Glomerular visceral epithelial cell (primary cell): ENCODE data around the gene PTPRJ.

Source experiments
- DNase-seq: peaks from one replicate; pipeline ENCODE4 v3.0.0-alpha.2; 2016; ENCODE audit errors: extremely low spot score

PTPRJ gene

DNA sequence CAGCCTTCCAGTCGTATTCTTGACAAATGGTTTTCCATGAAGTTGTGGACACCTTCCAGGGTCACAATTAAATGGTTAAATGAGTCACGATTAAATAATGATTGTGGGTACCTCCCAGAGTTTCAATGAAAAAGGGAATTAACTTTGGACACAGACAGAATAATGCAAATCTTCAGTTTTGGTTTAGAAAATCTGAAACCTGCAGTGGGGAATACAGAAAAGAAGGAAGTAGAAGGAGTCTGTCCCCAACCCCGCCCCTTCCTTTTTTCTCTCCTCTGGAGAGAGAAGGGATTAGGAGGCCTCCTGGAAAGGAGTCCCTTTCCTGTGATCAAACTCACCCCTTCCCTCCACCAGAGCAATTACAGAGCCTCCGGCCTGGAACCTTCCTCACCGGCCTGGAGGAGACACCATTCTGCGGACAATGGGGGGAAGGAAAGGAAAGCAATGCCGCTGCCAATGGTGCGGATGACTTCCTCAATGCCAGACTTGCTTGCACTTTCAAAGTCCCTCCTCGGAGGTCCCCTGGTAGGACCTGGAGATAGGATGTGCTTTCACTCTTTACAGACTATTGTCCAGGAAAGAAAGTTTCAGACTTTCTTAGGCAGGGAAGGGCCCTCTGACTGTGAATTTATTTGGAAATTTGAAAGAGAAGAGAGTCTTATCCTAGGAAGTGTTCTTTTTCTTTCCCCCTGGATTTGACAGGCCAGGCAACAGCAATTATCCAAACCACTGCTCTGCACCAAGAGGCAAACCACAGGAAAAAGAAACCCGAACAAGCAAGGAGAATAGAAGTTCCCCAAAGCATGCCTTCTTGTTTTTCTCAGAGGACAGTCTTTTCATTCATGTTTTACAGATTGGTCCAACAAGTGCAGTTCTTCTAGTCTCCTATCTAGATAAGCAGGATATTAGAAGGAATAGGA lies 86.8 kb downstream of the PTPRJ start:
- DNase-seq, result peak; percentile 50

DNA sequence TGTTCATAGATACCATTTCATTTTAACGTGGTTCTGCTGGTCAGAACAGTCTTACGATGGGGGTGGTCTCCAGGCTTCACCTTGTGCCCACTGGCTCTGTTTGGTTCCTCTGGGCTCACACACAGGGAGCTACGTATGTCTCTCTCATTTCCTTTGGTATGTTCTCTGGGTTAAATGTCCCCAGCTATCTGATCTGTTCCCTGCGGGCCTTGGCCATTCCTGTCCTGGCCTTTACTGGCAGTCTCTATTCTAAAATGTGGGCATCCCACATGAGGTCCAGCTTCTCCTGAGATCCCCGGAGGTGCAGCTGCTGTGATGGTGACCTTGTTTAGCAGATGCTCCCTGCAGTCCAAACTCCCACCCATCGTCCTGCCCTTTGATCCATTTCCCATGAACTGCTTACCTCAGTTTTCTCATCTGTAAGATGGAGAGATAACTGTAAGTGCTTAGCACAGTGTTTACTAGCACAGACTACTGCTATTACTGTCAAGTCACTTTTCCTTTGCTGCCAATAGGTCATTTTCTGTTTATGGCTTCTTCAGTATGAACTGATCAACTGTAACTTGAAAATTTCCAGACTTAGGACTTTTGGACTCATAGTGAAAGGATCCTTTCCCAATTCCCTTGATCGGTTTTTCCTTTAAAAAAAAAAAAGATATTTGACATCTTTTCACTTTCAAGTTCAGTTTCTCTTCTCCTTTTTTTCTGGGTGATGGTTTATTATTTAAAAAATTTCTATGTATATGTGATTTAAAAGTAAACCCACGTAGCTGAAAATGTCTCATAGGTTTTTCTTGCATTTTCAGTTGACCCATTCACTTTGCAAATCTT lies 92.9 kb downstream of the PTPRJ start:
- no peak for DNase-seq

DNA sequence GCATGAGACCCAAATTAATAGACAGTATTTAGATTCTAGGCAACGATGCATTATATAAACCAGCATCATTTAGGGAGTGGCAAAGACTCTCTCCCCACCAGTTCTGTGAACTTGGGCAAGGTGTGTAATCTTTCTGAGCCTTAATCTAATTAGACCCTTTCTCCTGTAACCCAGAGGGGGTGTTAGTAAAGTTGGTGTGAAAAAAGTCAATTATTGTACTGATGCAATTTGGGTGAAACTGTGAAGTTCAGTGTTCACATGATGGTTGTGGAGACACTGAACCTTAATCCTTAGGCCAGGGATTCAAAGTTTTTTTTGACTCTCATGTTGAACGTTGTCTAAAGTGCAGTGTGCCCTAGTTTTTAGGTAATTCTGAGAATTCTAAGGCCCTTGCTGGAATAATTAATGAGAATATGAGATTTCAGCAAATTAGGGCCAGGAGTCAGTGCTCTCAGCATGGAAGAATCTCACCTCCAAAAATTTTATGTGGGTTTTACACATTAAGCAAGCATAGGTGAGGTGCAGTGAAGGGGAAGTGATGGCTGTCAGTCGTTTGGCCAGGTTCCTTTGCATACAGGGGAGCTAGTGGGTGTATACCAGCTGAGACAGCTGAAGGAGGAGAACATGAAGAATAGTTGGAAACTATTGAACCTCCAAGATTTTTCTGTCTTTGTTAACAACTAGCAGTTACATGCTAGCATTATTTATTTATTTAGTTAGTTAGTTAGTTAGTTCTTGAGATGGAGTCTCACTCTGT lies 94.2 kb downstream of the PTPRJ start:
- DNase-seq, result no peak

DNA sequence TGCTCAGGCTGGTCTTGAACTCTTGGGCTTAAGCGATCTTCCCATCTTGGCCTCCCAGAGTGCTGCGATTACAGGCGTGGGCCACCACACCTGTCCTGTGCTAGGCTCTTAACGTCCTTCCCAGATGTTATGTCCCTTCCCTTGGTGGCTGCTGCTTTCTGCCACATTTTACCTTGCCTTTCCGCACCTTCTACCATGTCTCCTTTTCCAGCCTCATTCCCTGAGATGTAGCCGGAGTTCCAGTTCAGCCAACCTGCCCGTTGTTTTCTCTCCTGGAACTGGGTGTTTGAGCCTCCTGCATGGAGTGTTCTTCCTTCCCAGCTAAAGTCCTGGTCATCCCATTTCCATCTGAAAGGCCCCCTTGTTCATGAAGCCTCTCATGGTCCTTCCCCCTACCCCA lies 95.3 kb downstream of the PTPRJ start:
- no peak for DNase-seq

DNA sequence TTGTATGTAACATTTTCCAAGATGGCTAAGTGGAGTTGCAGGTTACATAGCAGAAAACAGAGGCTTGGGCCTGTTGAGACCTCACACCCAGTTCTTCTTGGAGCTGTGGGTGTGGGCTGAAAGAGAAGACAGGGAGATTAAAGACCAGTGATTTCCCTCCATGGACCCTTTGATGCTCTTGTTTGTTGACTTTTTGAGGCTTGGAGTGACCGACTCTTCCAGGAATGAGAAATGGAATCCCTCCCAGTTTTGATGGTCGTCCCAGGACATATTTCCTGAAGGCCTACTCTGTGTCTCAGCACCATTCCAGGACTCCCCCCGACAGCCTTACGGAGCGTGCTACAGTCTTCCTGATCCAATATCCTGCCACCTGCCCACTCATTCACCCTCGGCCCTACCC lies 96.9 kb downstream of the PTPRJ start:
- DNase-seq, result no peak

DNA sequence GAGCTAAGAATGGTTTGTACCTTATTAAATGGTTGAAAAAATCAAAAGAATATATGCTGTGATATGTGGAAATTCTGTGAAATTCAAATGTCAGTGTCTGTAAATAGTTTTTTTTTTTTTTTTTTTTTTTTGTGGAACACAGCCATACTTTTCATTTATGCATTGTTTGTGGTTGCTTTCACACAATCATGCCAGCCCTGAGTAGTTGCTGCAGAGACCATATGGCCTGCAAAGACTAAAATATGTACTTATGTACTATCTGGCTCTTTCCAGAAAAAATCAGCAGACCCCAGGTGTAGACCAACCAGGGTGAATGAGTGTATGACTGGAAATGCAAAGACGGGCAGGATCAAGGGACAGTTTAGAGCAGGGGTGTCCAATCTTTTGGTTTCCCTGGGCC lies 98.3 kb downstream of the PTPRJ start:
- no peak for DNase-seq

DNA sequence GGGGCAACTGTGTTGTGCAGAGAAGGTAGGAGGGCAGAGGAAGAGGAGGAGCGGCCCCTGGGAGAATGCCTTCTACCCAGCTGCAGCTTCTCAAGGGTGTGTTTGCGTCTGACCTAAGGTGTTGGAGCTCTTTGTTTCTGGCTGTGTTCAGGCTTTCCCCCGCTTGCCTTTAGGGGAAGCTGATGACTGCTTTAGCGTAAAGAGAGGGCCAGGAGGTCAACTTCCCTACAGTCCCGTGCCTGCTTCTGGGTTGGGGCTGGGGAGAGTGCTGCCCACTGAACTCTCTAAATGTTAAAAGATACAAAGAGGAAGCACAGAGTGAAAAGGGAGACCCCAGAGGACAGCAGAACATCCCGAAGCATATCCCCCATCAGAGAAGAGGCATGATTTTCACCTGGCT lies 99.2 kb downstream of the PTPRJ start:
- DNase-seq, result no peak

DNA sequence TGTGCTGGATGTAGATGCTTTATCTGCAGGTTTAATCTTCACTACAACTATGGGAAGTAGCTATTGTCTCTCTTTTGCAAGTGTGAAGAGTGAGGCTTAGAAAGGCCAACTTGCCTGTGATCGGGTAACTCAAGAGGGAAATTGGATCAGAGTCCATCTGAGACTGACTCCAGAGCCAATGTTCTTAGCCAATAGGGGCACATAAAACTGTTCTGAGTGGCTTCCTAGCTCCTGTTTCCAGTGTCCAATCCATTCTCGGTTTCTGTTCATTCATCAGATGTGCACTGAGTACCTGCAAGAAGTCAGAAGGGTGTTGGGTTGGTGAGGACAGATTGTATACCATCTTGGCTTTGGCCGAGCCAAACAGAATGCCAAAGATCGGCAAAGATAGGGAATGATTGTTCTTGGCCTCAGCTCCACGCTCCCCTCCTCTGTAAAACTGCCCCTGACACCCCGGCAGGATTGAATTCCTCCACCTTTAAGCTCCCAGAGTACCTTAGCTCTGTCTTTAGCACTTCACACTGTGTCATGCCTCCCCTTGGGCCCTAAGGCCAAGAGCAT lies 100.0 kb downstream of the PTPRJ start:
- no peak for DNase-seq

DNA sequence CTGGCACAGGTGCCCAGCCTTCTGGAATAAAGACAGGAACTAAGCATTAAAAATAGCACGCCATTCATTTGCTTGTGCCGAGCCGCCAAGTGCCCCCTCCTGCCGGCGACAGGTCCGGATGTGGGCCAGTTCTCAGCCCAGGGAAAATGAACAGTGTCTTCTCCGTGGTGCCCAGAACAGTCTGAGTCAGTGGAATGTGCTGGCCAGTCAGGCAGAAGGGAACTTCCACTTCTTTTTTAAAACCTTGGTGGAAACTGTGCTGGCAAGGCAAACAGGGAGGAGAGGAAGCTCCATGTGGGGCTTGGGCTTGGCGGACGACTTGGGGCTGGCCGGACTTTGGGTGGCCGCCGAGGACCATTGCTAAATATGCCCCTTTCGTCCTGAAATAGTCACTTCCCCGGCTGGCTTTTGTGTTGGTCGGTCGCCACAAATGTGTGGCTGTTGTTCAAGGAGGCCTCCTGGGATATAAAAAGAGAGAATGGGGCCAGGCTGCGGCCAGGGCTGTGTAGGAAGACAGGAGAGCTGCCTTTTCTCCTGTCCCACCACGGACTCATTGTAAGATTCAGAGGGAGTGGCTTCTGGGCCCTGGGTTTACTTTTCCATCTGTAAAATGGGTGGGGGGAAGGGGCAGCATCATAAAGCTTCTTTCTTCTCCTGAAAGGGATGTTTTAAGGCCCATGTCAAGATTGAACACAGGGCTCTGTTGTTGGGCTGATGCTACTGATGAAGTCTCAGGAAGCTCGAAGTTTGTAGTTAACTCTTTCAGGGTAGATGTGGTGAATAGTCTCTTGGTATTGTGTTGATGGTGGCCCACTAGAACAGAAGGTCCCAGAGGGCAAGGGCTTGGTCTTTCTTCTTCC lies 101.0 kb downstream of the PTPRJ start:
- DNase-seq, result peak; percentile 90

DNA sequence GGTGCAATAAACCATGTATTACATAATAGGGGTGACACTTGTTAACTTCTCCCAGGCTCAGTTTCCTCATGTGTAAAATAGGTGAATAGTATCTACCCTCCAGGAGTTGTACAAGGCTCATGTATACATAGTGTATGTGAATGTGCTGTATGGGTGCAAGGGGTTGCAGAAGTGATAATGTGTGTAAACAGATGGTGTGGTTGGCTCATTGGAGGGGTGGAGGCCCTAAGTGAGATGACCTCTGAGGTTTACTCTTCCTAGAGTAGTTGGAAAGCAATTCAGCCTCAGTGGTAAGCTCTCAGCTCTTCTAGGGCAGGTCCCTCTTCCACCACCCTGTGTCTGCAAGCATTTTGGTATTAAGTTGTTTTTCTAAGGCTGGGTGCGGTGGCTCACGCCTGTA lies 102.4 kb downstream of the PTPRJ start:
- DNase-seq, result no peak

DNA sequence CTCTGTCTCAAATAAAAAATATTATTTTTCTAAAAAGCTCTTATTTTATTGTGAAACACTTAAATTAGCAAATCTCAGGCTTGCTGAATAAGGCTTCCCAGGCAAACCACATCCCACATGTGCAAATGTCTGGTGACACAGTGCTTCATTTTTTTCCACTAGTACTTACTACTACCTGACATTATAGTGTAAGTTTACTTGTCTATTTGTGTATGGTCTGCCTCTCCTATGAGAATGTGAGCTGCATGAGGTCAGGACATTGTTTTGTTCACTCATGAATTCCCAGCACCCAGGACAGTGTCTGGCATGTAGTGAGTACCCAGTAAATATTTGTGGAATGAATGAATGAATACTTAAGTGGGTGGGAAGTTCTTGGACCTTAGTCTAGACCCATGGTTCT lies 103.1 kb downstream of the PTPRJ start:
- DNase-seq, result no peak

DNA sequence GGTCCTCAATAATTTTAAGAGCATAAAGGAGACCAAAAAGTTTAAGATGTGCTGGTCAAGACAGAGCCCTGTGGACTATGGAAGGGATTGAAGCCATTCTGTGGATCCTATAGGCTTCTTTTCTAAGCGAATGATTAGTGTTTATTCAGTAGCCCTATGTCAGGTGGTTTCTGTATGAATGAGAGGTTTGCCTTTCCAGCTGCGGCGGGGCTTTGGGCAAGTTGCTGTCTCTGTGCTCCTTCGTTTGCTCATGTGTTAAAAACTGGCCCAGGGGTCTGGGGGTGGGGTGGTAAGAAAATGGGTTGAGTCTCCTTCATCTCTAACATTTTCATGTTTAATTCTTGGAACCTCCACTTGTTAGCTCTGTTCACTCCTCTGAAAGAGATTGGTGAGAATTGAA lies 105.3 kb downstream of the PTPRJ start:
- no peak for DNase-seq

DNA sequence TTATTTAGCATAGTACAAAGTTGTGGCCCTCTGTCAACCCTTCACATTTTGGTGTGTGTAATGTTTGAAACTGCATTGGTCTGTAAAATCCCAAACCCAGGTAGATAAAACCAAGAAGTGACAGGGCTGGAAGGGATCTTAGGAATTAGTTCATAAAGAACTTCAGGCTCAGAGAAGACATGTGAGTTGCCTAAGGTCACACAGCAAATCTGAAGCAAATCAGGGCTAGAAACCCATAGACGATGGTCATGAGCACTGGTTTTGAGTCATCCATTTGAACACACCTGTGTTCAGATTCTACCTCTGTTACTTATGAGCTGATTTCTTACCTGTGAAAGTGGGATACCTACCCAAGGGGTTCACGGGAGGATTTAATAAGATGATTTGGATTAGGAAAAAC lies 107.1 kb downstream of the PTPRJ start:
- DNase-seq, result no peak

DNA sequence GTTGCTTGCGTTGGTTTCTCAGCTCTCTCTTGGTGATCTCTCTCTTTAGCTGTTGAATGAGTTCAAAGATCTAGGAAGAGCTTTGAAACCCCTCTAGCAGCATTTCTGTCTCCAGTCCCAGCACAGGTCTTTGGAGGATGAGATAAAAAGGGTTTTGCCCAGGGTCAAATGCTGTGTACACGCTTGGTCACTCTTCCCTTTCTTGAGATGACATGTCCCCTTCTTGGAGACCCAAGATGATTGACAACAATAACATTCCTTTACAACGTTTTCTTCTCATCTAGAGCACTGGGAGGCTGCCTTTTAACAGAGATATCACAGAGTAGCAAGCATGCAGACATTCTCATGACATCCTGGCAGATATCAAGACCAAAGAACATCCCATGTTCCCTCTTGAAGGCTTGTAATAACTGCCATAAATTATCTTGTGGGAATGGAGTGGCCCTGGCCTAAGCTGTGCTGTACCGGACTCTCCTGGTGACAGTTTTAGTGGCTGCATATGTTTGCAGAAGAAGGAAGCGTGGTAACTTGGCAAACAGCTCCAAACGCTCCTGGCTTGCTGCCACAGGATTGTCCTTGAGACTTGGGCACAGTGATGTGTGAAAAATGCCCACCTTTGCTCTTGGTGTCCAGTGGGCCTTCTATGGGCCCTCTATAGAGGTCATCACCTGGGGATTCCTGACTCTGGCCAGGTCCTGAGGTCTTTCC lies 107.8 kb downstream of the PTPRJ start:
- DNase-seq, result no peak

DNA sequence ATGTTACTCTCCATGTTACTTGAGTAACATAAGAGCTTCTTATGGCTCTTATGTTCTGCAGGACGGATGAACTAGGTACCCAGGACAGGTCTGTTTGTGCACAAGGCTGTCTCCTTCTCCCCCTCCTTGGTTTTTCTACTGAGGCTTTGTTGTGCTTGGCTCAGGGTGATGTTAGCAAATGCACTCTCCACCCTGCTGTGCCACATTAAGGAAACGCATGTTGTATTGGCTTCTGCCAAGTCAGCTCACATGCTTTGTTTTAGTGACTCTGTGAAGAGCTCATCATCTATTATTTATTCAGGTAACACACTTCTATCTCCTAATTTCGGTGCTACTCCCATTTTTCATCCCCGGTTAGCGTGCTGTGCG lies 108.3 kb downstream of the PTPRJ start:
- DNase-seq, result no peak

DNA sequence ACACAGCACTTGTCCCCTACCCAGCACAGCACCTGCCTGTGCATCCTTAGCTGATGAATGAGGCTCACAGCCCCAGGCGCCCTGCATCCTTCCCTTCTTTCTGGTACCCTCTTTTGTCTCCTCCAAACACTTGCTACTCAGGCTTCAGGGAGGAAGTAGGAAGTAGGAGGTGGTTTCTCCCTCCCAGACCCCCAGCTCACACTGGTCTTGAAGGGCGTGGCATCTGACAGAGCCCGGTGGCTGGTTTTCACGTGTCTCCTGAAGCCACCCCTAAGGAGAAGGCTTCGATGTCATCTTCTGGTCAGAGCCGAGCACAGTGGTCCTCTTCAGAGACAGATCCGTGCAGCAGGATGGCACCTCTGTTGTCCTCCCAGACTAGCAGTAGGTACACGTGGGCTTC lies 109.8 kb downstream of the PTPRJ start:
- DNase-seq, result no peak

DNA sequence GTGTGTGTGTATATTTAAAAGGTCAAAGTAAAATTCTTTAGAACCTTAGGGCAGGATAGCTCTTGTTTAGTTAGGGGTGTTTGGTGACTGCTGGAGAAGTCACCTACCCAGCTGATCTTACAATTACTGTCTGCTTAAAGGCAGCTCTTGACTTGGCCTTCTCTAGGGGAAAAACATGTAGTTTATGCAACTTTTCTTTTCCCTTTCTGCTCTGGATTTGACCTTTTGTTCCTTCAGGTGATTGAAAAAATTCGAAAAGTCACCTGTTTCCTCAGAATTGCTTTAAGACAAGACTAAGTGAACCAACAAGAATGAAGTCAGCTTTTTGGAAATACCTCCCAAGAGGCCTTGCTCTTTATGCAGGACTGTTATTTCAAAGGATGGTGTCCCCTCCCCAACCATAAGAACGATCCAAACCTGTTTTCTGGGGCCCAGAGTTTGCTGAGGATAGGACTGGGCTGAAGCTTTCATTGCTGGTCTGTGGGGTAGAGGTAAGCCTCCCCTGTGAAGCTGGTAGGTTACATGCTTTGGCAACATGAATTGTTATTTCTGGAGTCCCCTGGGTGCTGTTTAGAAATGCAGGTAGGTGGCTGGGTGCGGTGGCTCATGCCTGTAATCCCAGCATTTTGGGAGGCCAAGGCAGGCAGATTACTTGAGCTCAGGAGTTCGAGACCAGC lies 111.2 kb downstream of the PTPRJ start:
- DNase-seq, result no peak

DNA sequence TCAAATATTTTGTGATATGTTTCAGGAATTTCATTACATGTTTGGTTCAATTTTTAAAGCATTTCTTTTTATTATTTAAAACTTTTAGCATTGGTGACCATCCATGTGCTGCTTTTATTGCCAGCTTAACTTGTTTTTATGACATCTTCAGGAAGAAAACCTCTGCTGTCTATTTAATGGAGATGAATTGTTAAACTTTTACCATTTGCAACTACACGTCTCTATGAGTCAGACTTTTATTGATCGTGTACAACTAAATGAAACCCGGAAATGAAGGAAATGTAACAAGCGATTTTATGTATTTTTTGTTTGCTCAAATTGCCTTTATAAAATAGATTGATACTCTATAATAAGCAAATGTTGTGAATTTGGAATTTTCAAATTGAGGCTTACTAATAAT lies 113.0 kb downstream of the PTPRJ start:
- no peak for DNase-seq

DNA sequence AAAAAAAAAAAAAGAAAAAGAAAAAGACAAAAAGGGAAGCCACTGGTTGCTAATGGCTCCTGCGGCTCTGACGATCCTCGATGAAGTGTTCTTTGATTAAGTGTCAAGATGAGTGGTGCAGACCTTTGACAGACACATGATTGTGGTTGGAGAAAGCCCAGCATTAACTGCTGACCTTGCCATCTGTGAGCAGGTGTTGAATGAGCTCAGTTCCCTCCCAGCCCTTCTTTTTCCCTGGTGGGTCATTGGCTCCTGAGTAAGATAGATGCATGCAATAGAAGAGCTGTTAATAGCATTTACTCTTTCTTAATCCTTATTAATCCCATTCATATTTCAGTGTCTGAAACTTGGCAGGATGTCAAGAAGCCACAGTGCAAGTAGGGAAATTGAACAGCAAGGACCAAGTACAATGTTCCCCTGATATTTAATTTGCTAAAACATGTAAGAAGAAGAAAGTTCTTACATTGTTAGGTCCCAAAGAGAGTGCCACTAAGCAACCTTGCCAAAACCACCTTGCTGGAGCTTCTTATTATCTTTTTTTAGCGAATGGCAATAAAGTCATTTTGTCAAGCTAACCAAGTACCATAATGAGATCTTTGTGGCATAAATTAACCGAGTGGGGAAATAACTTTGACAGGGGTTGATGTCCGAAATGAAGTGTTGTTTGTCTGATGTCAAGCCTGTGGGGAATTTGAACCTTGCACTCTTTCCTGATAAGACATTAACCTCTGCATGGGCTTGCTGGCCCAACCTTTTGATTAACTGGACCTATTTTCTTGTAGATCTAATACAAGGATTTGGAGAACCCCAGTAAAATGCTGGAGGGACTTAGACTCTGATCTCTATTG lies 113.7 kb downstream of the PTPRJ start:
- DNase-seq, result peak; percentile 70
